GM21515 (cell line): ENCODE results near the gene AGAP1.
A peak's percentile ranks its signal among the peaks of the same experiment; 100 is the strongest.

Experiments
- ATAC-seq: cut with Tn5 transposase; IDR thresholded peaks from one replicate; pipeline ENCODE4 v1.9.1; 2021; ENCODE audit not compliant: unreplicated experiment

AGAP1 gene

DNA sequence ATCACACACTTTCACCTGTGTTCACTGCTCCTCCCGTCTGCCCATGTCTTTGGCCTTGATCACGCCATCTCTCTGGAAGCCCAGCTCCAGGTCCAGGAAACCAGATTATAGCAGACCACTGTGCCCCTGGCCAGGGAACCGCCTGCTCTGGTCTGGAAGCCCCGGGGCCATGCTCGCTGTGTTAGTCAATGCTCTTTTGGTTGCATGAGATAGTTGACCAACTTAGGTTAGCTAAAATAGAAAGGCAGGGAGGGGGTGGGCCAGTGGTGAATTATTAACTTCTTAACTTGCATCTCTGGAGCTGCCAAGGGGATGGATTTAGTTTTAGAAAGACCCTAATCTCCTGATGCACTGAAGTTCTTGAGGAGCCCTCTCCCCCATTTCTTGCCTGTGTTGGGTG is 232.7 kb downstream of the AGAP1 start:
- ATAC-seq, result no peak

GRCh38 chr2:235727174-235727573 is 233.3 kb downstream of the AGAP1 start:
- no peak for ATAC-seq

DNA sequence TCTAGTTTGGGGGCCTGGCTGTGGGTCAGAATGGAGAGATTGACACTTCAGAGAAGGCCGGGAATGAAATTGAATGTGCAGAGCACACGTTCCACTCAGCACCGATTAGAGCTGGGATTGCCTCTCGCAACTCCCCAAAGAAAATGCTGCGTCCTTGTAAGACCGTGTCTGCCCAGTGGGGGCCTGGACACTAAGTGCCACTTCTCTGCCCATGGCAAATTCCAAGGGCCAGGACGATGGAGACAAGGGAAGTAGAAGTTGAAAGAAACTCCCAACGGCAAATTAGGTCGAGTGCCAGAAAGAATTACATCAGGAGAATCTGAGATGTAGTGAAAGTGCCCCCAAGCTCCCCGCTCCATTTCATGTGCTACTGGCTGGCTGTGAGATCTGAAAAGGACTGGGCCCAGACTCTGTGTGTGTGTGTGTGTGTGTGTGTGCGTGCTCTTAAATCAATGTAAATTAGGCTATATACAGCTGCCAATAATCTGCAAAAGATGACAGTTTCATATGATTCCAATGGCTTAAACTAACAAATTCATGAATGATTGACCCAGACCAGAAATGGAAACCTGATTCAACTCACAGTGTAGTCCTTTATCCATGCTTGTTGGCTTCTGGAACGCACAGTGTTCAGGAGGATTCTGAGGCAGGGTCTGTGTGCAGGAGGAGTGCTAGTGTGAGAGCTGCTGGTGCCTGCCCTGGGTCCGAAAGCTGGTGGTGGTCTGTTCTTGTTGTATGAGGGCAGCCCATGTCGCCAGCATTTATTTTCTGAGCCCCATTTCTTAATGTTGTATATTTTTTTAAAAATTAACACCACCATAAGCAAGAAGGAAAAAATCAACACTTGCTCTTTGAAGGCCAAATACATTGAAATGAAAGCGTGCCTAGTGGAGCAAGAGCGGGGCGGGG is 234.3 kb downstream of the AGAP1 start:
- ATAC-seq, result no peak

GRCh38 chr2:235728800-235729556 is 235.1 kb downstream of the AGAP1 start:
- no peak for ATAC-seq

DNA sequence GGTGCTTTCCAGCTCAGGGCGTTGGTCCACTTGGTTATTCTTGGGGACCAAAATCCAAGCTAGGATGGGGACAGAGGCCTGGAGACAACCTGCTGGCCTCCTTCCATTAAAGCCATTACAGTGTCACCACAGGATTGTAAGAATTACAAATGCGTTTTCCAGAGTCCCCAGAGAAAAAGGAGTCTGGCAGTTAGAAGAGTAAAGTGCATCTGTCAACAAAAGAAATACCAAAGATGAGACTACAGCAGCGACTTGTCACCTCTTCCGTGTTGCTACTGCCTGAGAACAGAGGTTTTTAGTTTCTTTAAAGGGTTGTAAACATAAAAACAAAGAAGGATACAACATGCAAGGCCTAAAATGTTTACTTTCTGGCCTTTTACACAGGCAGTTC is 235.7 kb downstream of the AGAP1 start:
- ATAC-seq, result no peak

DNA sequence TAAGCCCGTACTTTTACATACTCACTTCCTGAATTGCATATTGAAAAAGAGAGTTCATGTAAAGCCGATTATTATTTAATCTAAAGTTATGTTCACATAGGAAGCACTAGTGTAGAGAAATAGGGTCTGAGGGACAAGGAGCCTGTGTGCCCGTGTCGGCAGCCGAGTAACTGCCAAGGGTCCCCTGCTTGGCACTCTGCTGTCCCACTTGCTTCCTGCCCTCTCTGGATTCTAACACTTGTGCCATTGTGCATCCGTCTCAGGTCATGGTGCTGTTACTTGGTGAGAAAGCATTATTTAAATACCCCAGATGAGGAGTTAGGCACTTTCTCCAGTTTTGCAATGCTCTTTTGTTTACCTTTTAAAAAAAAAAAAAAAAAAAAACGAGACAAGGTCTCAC is 236.3 kb downstream of the AGAP1 start:
- no peak for ATAC-seq

DNA sequence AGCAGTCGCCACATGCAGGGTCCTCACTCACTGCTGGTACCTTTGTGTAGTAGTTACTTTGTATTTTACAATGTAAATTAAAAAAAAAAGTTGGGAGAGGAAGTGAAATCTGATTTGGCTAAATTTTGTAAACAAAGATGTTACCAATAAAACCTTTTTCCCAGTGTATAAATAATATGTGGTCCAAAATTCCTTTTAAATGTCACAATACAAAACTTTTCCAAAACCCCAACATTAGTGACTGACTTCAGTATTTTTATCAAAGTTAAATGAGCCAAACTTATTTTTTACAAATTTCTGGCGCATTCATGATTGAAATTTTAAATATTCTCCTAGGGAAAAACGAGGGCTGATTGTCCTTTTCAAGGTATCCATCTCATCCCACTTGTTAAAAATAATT is 239.9 kb downstream of the AGAP1 start:
- no peak for ATAC-seq

DNA sequence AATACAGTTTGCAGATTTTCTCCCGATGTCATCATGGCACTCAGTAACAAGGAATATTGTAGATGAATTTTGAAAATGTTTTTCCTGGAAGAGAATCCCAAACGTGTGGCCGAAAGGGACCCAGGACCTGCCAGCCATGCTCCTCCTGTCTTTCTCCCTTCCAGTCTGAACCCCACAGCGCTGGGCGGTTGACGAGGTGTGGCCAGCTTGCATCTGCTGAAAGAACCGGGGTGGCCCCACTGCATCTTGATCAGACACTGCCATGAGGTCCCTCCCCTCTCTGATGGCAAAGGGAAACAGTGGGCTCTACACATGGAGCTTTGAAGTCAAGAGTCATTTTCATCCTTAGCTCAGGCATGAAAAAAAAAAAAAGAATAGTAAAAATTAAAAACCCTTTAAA is 240.3 kb downstream of the AGAP1 start:
- ATAC-seq, result no peak

- ATAC-seq, result no peak
Observed at GRCh38 chr2:235734688-235735231, 240.9 kb downstream of the AGAP1 start.

GRCh38 chr2:235737396-235737795 is 243.6 kb downstream of the AGAP1 start:
- ATAC-seq, result no peak

GRCh38 chr2:235737840-235738239 is 244.0 kb downstream of the AGAP1 start:
- ATAC-seq, result no peak

GRCh38 chr2:235739704-235740415 is 246.0 kb downstream of the AGAP1 start:
- ATAC-seq, result no peak

- ATAC-seq, result no peak
Observed at GRCh38 chr2:235740821-235741220, 247.0 kb downstream of the AGAP1 start.

GRCh38 chr2:235744161-235744560 is 250.3 kb downstream of the AGAP1 start:
- no peak for ATAC-seq

GRCh38 chr2:235745597-235745996 is 251.8 kb downstream of the AGAP1 start:
- ATAC-seq, result no peak

DNA sequence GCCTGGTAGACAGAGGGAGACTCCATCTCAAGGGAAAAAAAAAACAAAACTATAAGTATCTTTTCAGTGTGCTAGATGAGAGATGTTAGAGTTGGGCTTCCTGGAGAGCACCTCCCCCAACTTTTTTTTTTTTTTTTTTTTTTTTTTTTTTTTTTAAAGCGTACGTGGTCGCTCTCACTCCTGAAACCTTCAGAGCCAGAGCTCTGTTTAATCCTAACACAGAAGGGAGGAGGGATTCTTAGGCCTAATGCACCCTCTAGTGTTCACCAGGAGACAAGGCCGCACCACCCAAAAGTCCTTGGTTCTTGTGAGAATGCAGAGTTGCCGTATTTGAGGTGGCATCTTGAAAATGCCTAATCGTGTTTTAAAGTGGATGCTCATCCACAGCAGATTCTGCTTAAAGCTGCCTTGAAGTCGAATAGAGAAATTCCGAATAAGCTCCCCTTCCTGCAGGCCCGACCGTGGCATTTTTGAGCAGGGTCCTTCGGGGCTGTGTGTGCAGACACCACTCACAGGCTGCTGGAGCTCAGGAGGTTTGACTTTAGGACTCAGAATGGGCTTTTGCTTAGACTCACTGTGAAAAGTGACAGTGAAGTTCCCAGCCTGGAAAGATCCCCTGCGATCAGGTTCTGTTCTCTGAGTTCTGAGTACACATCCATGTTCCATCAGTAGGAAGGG is 252.6 kb downstream of the AGAP1 start:
- peak; percentile 79 for ATAC-seq

DNA sequence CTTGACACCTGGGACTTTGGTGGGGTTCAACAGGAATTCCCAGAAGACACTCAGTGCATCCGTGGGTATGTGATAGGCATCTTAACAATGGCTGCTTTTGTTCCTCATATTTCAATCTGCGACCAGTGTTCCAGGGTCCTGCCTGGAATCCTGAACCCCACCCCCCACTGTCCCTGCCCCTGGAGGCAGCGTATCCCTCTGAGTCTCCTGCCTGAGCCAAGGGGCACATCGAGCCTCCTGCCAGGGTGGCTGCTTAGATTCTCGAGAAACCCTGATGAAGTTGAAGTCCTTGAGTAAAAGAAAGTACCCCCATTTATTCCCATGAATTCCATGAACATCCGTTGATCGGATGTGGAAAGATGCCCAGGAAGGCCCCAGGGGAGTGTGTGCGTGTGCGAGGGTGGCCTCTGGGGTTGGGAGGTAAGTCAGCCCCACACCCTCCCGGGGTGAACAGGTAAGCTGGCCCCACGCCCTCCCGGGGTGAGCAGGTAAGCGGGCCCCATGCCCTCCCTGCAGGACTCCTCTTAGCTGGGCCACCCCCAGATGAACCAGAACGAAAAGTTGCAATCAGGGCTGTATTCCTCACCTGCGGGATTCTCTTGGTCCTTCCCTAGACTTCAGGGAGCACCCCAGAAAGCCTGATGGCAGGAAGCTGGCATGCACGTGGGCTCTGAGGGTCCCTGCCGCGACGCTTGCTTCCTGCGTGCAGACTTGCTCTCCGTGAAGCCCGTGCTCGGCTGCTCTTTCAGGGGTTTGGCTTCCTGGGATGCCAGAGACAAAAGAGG is 253.3 kb downstream of the AGAP1 start:
- ATAC-seq, result no peak

DNA sequence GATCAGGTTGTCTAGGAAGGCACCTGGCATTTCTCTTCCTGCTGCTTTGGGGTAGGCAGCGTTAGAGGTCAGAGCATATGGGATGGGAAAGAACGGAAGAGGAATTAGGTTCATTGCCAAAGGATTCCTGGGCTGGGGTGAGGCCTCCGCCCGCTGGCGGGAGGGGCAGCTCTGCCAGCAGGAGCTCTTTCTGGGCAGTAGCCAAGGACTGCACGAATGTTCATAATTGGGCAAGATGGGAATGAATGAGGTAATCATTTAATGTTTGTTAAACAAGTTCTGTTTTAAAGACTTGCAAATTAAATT is 253.9 kb downstream of the AGAP1 start:
- ATAC-seq, result no peak

DNA sequence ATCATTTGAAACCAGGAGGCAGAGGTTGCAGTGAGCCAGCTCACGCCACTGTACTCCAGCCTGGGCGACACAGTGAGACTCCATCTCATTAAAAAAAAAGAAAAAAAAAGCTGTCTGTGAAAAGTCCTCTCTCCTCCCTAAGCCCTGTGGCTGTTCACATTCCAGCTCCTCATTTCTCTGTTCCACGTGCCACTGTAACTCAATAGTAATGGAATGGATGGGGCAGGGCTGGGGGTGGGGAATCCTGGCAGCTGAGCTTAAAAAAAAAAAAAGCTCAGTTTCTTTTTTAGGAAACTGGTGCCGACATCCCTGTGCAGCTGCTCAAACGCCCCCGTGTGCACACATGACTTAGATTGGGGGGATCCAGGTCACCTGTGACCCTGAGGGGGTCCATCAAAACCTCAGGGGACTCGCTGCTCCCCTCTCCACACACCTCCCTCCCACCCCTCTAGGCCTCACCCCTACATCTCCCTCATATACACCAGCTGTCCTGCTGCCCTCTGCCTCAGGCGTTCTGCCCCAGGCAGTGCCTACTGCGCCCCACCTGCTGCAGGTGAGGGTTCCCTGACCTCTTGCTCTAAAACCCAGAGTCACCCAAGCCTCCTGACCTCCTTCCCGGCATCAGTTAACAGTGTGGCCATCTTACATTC is 255.4 kb downstream of the AGAP1 start:
- no peak for ATAC-seq

- ATAC-seq, result no peak
Observed at GRCh38 chr2:235749771-235750160, 255.9 kb downstream of the AGAP1 start.
